ENCODE results near the gene OR10A6.

The OR10A6 gene

DNA sequence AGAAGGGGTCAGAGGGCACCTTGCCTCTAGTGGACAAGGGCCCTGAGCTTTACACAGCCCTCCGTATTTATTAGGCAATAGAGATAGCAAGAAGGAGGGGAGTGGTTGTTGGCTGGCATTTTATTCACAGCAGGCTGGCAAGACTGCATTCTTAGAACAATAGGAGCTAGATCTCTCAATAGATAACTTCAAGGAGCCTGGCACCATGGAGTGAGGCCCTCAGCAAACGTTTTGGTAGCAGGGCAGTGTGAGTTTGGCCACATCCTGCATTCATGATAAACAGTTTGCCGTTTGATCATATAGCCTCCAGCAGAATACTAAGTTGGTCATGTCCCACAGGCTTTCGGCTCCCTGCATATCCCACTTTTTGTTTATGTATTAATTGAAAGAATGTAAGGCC, 31.6 kb downstream of the OR10A6 start:
- TF ChIP-seq, protein P1, sequence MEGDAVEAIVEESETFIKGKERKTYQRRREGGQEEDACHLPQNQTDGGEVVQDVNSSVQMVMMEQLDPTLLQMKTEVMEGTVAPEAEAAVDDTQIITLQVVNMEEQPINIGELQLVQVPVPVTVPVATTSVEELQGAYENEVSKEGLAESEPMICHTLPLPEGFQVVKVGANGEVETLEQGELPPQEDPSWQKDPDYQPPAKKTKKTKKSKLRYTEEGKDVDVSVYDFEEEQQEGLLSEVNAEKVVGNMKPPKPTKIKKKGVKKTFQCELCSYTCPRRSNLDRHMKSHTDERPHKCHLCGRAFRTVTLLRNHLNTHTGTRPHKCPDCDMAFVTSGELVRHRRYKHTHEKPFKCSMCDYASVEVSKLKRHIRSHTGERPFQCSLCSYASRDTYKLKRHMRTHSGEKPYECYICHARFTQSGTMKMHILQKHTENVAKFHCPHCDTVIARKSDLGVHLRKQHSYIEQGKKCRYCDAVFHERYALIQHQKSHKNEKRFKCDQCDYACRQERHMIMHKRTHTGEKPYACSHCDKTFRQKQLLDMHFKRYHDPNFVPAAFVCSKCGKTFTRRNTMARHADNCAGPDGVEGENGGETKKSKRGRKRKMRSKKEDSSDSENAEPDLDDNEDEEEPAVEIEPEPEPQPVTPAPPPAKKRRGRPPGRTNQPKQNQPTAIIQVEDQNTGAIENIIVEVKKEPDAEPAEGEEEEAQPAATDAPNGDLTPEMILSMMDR (IDR thresholded peaks at IDR 0.05; ENCODE audit: extremely low read depth, insufficient read depth, missing control alignments), result no peak
- in situ Hi-C loops (cut with MboI; ENCODE audit: low pct_unique_long_range_greater_than_20kb, low sequenced_read_pairs, unreplicated experiment), result loop anchor here (10.0 kb wide), 1 partner anchor 85 kb away; the partner anchor contains the start of gene EIF3F
- DNase-seq (ENCODE audit: low spot score), result no peak

DNA sequence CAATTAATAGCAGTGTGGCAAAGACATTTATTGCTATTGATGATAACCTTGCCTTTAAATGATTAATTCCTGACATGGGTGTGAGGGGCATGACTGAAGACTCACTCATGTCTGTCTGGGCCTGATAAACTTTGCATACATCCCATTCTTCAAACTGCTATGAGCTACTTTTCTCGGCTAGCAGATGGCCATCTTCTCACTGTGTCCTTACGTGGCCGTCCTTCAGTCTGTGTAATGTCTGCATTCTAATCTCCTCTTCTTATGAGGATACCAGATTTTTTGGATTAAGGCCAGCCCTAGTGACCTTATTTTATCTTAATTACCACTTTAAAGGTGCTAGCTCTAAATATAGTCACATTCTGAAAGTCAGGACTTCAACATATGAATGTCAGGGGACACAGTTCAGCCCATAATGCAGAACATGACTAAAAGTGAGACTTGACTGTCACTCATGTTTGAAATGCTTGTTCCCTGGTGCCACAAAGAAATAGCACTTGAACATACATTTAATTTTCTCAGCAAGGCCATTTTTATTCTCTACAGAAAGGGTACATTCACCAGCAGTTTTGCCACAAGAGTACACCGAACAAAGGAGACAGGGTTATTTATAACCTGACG, 32.3 kb downstream of the OR10A6 start:
- in situ Hi-C loops (cut with MboI; ENCODE audit: low pct_unique_long_range_greater_than_20kb, low sequenced_read_pairs, unreplicated experiment), result loop anchor here (10.0 kb wide), 1 partner anchor 86 kb away; the partner anchor contains the start of gene EIF3F
- TF ChIP-seq, protein P1 (IDR thresholded peaks at IDR 0.05; ENCODE audit: extremely low read depth, insufficient read depth, missing control alignments), result no peak

DNA sequence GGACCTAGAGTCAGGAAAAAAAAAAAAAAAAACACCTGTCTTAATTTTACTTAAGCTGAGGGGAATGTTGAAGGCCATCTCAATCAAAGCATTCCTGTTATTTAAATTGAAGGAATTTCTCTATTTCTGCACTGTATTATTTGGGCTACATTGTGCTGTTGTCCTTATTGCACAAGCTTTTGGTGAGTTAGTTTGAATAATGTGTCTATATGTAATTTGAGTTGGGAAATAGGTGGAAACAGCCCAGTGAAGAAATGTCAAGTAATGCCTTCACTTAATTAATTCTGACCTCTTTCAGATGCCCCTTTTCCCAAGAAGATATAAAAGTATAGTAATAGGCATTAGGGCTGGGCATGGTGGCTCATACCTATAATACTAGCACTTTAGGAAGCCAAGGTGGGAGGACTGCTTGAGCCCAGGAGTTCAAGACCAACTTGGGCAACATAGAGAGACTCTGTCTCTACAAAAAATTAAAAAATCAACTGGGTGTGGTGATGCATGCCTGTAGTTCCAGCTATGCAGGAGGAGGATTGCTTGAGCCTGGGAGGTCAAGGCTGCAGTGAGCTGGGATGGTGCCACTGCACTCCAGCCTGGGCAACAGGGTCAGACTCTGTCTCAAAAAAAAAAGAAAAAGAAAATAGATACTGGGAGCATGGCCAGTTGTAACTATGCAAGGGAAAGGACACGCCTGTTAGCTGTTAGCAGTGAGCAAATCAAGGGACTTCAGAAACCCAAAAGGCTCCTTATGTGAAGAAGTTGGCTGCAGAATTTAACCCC, 34.9 kb downstream of the OR10A6 start:
- in situ Hi-C loops (cut with MboI; ENCODE audit: low pct_unique_long_range_greater_than_20kb, low sequenced_read_pairs, unreplicated experiment), result loop anchor here (10.0 kb wide), 1 partner anchor 89 kb away; the partner anchor contains the start of gene EIF3F
- no peak for DNase-seq (ENCODE audit: low spot score)
- TF ChIP-seq, protein P1 (IDR thresholded peaks at IDR 0.05; ENCODE audit: extremely low read depth, insufficient read depth, missing control alignments), result no peak

More for the DNA sequence above, 32.3 kb downstream of the OR10A6 start:
- no peak for DNase-seq (ENCODE audit: low spot score)

DNA sequence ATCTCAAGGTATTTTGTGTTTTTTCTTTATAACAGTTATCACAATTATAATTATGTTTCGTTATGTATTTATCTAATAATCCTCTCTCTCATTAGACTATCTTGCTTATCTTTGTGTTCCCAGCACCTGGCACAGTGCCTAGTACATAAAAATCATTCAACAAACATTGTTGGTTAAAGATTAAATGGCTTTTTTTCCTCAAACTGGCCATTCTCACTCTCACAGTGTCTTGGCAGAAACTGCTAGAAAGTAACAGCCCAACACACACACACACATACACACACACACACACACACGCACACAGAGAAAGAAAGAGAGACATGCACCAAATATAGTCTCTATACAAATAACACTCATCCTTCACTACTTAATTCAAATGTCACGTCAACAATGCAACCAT, 36.8 kb downstream of the OR10A6 start:
- no peak for DNase-seq (ENCODE audit: low spot score)
- in situ Hi-C loops (cut with MboI; ENCODE audit: low pct_unique_long_range_greater_than_20kb, low sequenced_read_pairs, unreplicated experiment), result loop anchor here (10.0 kb wide), 1 partner anchor 91 kb away; the partner anchor contains the start of gene EIF3F
- TF ChIP-seq, protein P1 (IDR thresholded peaks at IDR 0.05; ENCODE audit: extremely low read depth, insufficient read depth, missing control alignments), result no peak

DNA sequence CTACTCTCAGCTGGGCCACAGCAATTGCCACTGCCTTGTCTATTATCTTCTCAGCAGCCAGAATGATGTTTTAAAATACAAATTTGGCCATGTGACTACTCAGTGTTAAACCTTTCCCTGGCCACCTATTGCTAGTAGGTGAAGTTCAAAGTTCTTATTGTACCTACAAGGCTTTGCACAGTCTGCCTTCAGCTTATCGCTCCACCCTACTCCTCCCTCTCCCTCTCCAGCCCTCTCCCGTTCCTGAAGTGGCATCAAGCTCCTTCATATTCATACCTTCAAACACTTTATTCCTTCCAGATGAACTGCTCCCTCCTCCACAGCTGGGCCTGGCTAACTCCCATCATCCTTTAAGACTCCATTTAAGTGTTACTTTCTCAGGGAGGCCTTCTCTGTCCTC, 37.3 kb downstream of the OR10A6 start:
- DNase-seq (ENCODE audit: low spot score), result no peak
- in situ Hi-C loops (cut with MboI; ENCODE audit: low pct_unique_long_range_greater_than_20kb, low sequenced_read_pairs, unreplicated experiment), result loop anchor here (10.0 kb wide), 1 partner anchor 91 kb away; the partner anchor contains the start of gene EIF3F
- TF ChIP-seq, protein P1 (IDR thresholded peaks at IDR 0.05; ENCODE audit: extremely low read depth, insufficient read depth, missing control alignments), result no peak

DNA sequence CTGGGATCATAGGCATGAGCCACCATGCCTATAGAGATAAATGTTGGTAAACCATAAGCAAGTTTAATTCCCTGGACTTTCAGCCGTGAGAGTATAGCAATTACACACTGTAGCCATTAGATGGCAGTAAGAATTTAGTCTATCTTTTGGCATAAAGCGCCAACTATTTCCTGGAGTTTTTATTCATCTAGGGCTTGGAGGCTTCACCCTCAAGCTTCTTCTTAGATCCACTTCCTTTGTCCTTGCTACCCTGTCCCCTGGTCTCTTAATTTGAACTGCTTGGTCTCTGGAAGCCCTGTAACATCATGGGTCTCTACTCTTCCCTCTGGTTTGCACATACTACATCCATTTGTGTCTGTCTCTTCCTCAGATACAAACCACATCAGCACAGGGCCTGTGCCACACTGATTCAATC, 38.2 kb downstream of the OR10A6 start:
- DNase-seq (ENCODE audit: low spot score), result peak; percentile 56
- TF ChIP-seq, protein P1 (IDR thresholded peaks at IDR 0.05; ENCODE audit: extremely low read depth, insufficient read depth, missing control alignments), result peak; percentile 70
- in situ Hi-C loops (cut with MboI; ENCODE audit: low pct_unique_long_range_greater_than_20kb, low sequenced_read_pairs, unreplicated experiment), result loop anchor here (10.0 kb wide), 1 partner anchor 92 kb away; the partner anchor contains the start of gene EIF3F

Data from GM13977 (cell line).